Duodenal mucosa (tissue), 2 donors: ENCODE data around the gene ZNF500.

Experiments
- H3K27ac ChIP-seq: one replicate; pipeline ENCODE4 v1.7.0; 2013; ENCODE audit warnings: low read depth, low read length
- H3K27me3 ChIP-seq, 2 donors: one replicate each; pipeline ENCODE4 v1.7.0; 2013; ENCODE audit warnings: low read length in 2 of 2, control low read depth in 1 of 2; ENCODE audit not compliant: insufficient read depth in 2 of 2, control insufficient read depth in 1 of 2
- H3K36me3 ChIP-seq, 2 donors: one replicate each; pipeline ENCODE4 v1.7.0; 2013; ENCODE audit warnings: low read length in 2 of 2, control low read depth in 1 of 2; ENCODE audit not compliant: insufficient read depth in 2 of 2, control insufficient read depth in 1 of 2
- H3K4me1 ChIP-seq, 2 donors: one replicate each; pipeline ENCODE4 v1.7.0; 2013; ENCODE audit warnings: low read length in 2 of 2, control low read depth in 1 of 2; ENCODE audit not compliant: insufficient read depth in 2 of 2, control insufficient read depth in 1 of 2
- H3K4me3 ChIP-seq, 2 donors: one replicate each; pipeline ENCODE4 v1.7.0; 2013; ENCODE audit warnings: low read length in 2 of 2, low read depth in 1 of 2
- H3K9ac ChIP-seq, 2 donors: one replicate each; pipeline ENCODE4 v1.7.0; 2013; ENCODE audit warnings: low read length in 2 of 2, low read depth in 1 of 2
- H3K9me3 ChIP-seq, 2 donors: one replicate each; pipeline ENCODE4 v1.7.0; 2013; ENCODE audit warnings: low read length in 2 of 2, control low read depth in 1 of 2; ENCODE audit not compliant: control insufficient read depth in 1 of 2

The ZNF500 gene

GRCh38 chr16:4796982-4797804 is 30.2 kb upstream of the ZNF500 start:
- Histone ChIP-seq H3K4me1 (peaks cover 29 to 32% of the 10 kb centered on the region in 2 donors), H3K9ac (no peak overlapping the region), H3K4me3 (peak overlapping the region; percentile 24 to 36), H3K27ac (no peak overlapping the region), H3K36me3 (peaks cover 0 to 15% of the 10 kb centered on the region in 2 donors), H3K9me3 (no peaks in the 10 kb centered on the region), H3K27me3 (no peaks in the 10 kb centered on the region)

GRCh38 chr16:4795828-4796572 is 29.0 kb upstream of the ZNF500 start:
- H3K4me1 ChIP-seq, result peaks cover 19 to 23% of the 10 kb centered on the region in 2 donors

GRCh38 chr16:4795181-4795827 is 28.3 kb upstream of the ZNF500 start, which contains the start of gene SMIM22:
Gene SMIM22, plus strand, starts transcription at chr16:4795369. Its CDS starts 366 bp downstream, at chr16:4795735.
- peak within 1 kb of the TSS; percentile 79 to 81 for H3K4me3 ChIP-seq

More at GRCh38 chr16:4795828-4796572, 29.0 kb upstream of the ZNF500 start:
- H3K4me3 ChIP-seq, result peak overlapping the region; percentile 79 to 81
- H3K27ac ChIP-seq, result peak overlapping the region; percentile 70
- H3K9ac ChIP-seq, result peak overlapping the region; percentile 72 to 77
- no peaks in the 10 kb centered on the region for H3K9me3 ChIP-seq
- H3K27me3 ChIP-seq, result no peaks in the 10 kb centered on the region
- peaks cover 0 to 15% of the 10 kb centered on the region in 2 donors for H3K36me3 ChIP-seq

GRCh38 chr16:4792951-4793513 is 26.1 kb upstream of the ZNF500 start:
- Histone ChIP-seq H3K36me3 (peaks cover 0 to 7% of the 10 kb centered on the region in 2 donors), H3K27ac (no peak overlapping the region), H3K4me3 (no peak overlapping the region), H3K27me3 (no peaks in the 10 kb centered on the region), H3K4me1 (peaks cover 10 to 13% of the 10 kb centered on the region in 2 donors), H3K9me3 (no peaks in the 10 kb centered on the region), H3K9ac (no peak overlapping the region)

More at GRCh38 chr16:4795181-4795827, 28.3 kb upstream of the ZNF500 start, which contains the start of gene SMIM22:
- H3K9me3 ChIP-seq, result no peaks in the 10 kb centered on the region
- peak within 1 kb of the TSS; percentile 72 to 77 for H3K9ac ChIP-seq
- H3K27me3 ChIP-seq, result no peaks in the 10 kb centered on the region
- H3K4me1 ChIP-seq, result peaks cover 12 to 16% of the 10 kb centered on the region in 2 donors
- H3K36me3 ChIP-seq, result peaks cover 0 to 15% of the 10 kb centered on the region in 2 donors
- H3K27ac ChIP-seq, result peak within 1 kb of the TSS; percentile 70

- H3K9me3 ChIP-seq, result no peaks in the 10 kb centered on the region
- H3K9ac ChIP-seq, result no peak overlapping the region
- H3K27me3 ChIP-seq, result no peaks in the 10 kb centered on the region
- no peak overlapping the region for H3K27ac ChIP-seq
- no peak overlapping the region for H3K4me3 ChIP-seq
- H3K4me1 ChIP-seq, result peaks cover 5 to 7% of the 10 kb centered on the region in 2 donors
- no peaks in the 10 kb centered on the region for H3K36me3 ChIP-seq
Observed at GRCh38 chr16:4790871-4791270, 23.9 kb upstream of the ZNF500 start.

- no peaks in the 10 kb centered on the region for H3K27me3 ChIP-seq
- H3K4me3 ChIP-seq, result no peak overlapping the region
- H3K9me3 ChIP-seq, result no peaks in the 10 kb centered on the region
- peaks cover 5 to 7% of the 10 kb centered on the region in 2 donors for H3K4me1 ChIP-seq
- no peak overlapping the region for H3K27ac ChIP-seq
- no peak overlapping the region for H3K9ac ChIP-seq
- no peaks in the 10 kb centered on the region for H3K36me3 ChIP-seq
Observed at GRCh38 chr16:4790261-4790660, 23.3 kb upstream of the ZNF500 start.

- Histone ChIP-seq H3K36me3 (no peaks in the 10 kb centered on the region), H3K9me3 (no peaks in the 10 kb centered on the region), H3K27me3 (no peaks in the 10 kb centered on the region), H3K27ac (no peak overlapping the region), H3K4me1 (peaks cover 5 to 7% of the 10 kb centered on the region in 2 donors), H3K9ac (no peak overlapping the region), H3K4me3 (no peak overlapping the region)
Observed at GRCh38 chr16:4788910-4789309, 21.9 kb upstream of the ZNF500 start.

- Histone ChIP-seq H3K9me3 (no peaks in the 10 kb centered on the region), H3K4me3 (no peak overlapping the region), H3K9ac (no peak overlapping the region), H3K27ac (no peak overlapping the region), H3K4me1 (peaks cover 5 to 7% of the 10 kb centered on the region in 2 donors), H3K36me3 (no peaks in the 10 kb centered on the region), H3K27me3 (no peaks in the 10 kb centered on the region)
Observed at GRCh38 chr16:4788489-4788889, 21.5 kb upstream of the ZNF500 start.

GRCh38 chr16:4787627-4788482 is 20.9 kb upstream of the ZNF500 start, which contains the start of gene SEPTIN12:
Gene SEPTIN12, minus strand, starts transcription at chr16:4788345. Its CDS starts 700 bp downstream, at chr16:4787645.
- H3K36me3 ChIP-seq, result no peaks in the 10 kb centered on the region
- H3K27me3 ChIP-seq, result no peaks in the 10 kb centered on the region
- no peaks in the 10 kb centered on the region for H3K9me3 ChIP-seq
- no peak within 1 kb of the TSS for H3K4me3 ChIP-seq
- no peak within 1 kb of the TSS for H3K27ac ChIP-seq
- peaks cover 5 to 7% of the 10 kb centered on the region in 2 donors for H3K4me1 ChIP-seq
- H3K9ac ChIP-seq, result no peak within 1 kb of the TSS
